HepG2 (cell line): Measurements from ENCODE around the gene FOSB. TPM values are rescaled to one million over a fixed set of nuclear protein-coding genes. Genes with fewer than 3 reads are reported as not detected.

Experiments
- ISX ChIP-seq: sonication (generic); formaldehyde crosslinking; conservative IDR thresholded peaks from 2 replicates; pipeline ENCODE4 v1.5.0; 2020; ENCODE audit warnings: missing genetic modification reagents
- NFE2L2 ChIP-seq: fragments of 150-350 bp; IDR thresholded peaks from 2 replicates; pipeline ENCODE4 v1.6.1; 2014; ENCODE audit warnings: low read length
- NR0B2 ChIP-seq: sonication (generic); formaldehyde crosslinking; IDR thresholded peaks from 2 replicates; pipeline ENCODE4 v1.4.0; 2020; ENCODE audit warnings: mild to moderate bottlenecking, missing genetic modification reagents
- SNAPC2 ChIP-seq: sonication (generic); formaldehyde crosslinking; IDR thresholded peaks from 2 replicates; pipeline ENCODE4 v1.8.1; 2022; ENCODE audit warnings: mild to moderate bottlenecking, missing genetic modification reagents
- SOX13 ChIP-seq, 3 experiments: fragments of 450-650 bp in 1 of 3; sonication (generic) in 1 of 3; formaldehyde crosslinking in 1 of 3; IDR thresholded peaks in 2 of 3; conservative IDR thresholded peaks in 1 of 3; 2 replicates each; pipeline versions ENCODE4 v1.5.0 to v1.6.1; 2016 to 2020; ENCODE audit warnings: antibody characterized with exemption in 1 of 3, mild to moderate bottlenecking in 1 of 3, missing compliant biosample characterization in 1 of 3, missing genetic modification reagents in 1 of 3, moderate library complexity in 1 of 3
- SUZ12 ChIP-seq: fragments of 150-350 bp; IDR thresholded peaks from 2 replicates; pipeline ENCODE4 v1.6.1; 2014; ENCODE audit warnings: low read depth, low read length
- ZIK1 ChIP-seq: sonication (generic); formaldehyde crosslinking; IDR thresholded peaks from 2 replicates; pipeline ENCODE4 v1.5.0; 2020; ENCODE audit warnings: mild to moderate bottlenecking, low read depth, missing genetic modification reagents, borderline replicate concordance
- ZNF615 ChIP-seq: sonication (generic); formaldehyde crosslinking; IDR thresholded peaks from 2 replicates; pipeline ENCODE4 v1.5.0; 2020; ENCODE audit warnings: mild to moderate bottlenecking, missing genetic modification reagents, borderline replicate concordance
- ZSCAN21 ChIP-seq: sonication (generic); formaldehyde crosslinking; IDR thresholded peaks from 2 replicates; pipeline ENCODE4 v1.8.0; 2022; ENCODE audit warnings: mild to moderate bottlenecking, missing genetic modification reagents, moderate library complexity, borderline replicate concordance
- ZXDC ChIP-seq: sonication (generic); formaldehyde crosslinking; IDR thresholded peaks from 2 replicates; pipeline ENCODE4 v1.5.0; 2020; ENCODE audit warnings: mild to moderate bottlenecking, missing genetic modification reagents
- polyA plus RNA-seq, 8 experiments: library from polyadenylated mRNA; depleted of rRNA in 3 of 8; stranded (reverse) in 7 of 8; unstranded in 1 of 8; fragments of >200 nt; fragmentation: Illumina TruSeq in 4 of 8; extraction: Trizol in 4 of 8; gene quantifications; 2 replicates each; pipeline versions ENCODE4 v1.2.1 to v1.2.3, GENCODE V29; 2011 to 2016; ENCODE audit warnings: low read depth in 4 of 8, missing spikeins in 1 of 8, mixed read lengths in 1 of 8; ENCODE audit not compliant: insufficient read depth in 1 of 8
- total RNA-seq, 5 experiments: library from RNA; depleted of rRNA; stranded (reverse); fragments of >200 nt; fragmentation: Illumina TruSeq; extraction: Trizol; gene quantifications; 2 replicates each; pipeline ENCODE4 v1.2.3, GENCODE V29; 2016; ENCODE audit warnings: low read depth in 1 of 5

The FOSB gene
- total and polyA plus RNA-seq, 2 of the 13 experiments (the other 11 are each of a cell fraction or from before 2014, with no cell fraction given), result 2.8 to 6.0 TPM

DNA sequence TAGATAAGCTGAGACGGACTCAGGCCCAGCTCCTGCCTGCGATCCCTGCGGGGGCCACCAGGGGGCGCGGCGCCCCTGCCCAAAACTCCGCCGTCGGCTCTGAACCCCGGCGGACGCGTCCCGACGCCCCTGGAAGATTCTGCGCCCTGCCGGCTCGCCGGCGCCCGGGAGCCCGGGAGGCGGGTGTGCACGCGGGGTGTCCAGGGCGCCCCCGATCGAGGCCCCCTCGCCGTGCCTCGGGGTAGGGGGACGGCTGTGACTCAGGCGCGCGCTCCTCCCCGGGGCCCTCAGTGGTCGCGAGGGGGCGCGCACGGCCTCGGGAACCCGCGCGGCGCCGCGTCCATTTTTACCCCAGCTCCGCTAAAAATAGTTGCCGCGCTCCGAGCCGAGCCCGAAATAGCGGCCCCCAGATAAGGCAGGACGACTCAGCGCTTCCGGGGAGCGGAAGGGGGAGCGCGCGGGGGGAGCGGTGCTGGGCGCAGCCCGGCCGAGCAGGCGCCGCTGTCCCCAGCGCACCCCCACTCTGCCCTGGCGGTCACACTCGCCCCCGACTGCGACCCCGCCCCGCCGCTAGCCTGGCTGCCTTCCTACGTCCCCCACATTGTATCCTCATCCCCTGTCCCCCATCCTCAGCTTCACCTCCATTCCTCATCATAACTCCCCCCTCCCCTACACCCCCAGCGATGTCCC, 28.1 kb upstream of the FOSB start (continued):
- TF ChIP-seq ZNF615, result no peak
- TF ChIP-seq ISX (CRISPR knock-in tag), result no peak
- TF ChIP-seq SNAPC2 (CRISPR knock-in tag), result peak; percentile 78; the same call in 1 of the 2 replicates
- TF ChIP-seq ZXDC (CRISPR knock-in tag), result no peak
- TF ChIP-seq ZSCAN21 (CRISPR knock-in tag), result no peak
- no peak for TF ChIP-seq SUZ12
- no peak for TF ChIP-seq NFE2L2
- TF ChIP-seq SOX13 (IDR thresholded peaks at IDR 0.05), result no peak
- TF ChIP-seq SOX13 (CRISPR knock-in tag; conservative IDR thresholded peaks at IDR 0.05 in 1 of 2, IDR thresholded peaks at IDR 0.05 in 1 of 2), result peak in 1 of 2 experiments; percentile 29; a peak in 1 of 4 replicates
- no peak for TF ChIP-seq NR0B2 (CRISPR knock-in tag)
- TF ChIP-seq ZIK1 (CRISPR knock-in tag), result no peak
